HG03521 (cell line): ENCODE measurements around the gene SLC27A4.
"Not testable (repeated sequence)": the region's sequence is repeated elsewhere in the genome, so short reads cannot be mapped to it uniquely, and the experiment has no call there.

Source experiments
- ATAC-seq: cut with Tn5 transposase; IDR thresholded peaks from one replicate; pipeline ENCODE4 v1.9.1; 2021; ENCODE audit warnings: mild to moderate bottlenecking, moderate library complexity; ENCODE audit not compliant: unreplicated experiment

The SLC27A4 gene

DNA sequence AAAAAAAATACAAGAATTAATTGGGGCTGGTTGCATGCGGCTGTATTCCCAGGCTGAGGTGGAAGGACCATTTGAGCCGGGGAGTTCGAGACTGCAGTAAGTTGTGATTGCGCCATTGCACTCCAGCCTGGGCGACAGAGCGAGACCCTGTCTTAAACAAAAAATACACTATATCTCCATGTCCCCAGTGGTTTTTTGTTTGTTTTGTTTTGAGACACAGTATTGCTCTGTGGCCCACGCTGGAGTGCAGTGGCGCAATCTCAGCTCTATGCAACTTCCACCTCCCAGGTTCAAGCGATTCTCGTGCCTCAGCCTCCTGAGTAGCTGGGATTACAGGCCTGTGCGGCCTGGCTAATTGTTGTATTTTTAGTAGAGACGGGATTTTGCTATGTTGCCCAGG is 16.5 kb upstream of the SLC27A4 start:
- ATAC-seq, result no peak

DNA sequence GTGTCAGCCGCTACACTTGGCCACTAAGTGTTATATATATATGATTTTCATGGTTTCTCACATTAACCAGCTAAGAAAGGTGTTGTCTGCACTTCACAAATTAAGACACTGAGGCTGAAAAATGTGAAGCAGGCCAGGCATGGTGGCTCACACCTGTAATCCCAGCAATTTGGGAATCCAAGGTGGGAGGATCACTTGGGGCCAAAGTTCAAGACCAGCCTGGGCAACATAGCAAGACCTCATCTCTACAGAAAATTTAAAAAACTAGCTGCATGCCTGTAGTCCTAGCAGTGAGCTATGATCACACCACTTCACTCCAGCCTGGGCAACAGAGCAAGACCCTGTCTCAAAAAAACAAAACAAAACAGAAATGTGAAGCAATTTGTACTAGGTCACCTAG is 15.9 kb upstream of the SLC27A4 start:
- no peak for ATAC-seq

DNA sequence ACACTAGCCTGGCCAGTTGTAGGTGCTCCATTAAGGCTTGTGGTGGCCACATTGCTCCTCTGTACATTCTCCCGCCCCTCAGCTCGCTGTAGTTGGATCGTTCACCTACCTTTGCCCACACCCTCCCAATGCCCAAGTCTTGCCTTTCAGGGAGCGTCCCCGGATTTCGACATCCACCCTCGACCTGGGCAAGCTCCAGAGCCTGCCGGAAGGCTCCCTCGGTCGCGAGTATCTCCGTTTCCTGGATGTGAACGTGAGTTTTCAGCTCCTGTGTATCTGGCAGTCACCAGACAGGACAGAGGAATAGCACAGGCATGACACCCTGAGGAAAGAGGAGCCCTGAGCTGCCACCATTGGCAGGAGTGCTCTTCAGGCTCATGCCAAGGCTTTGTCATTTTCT is 14.7 kb upstream of the SLC27A4 start:
- no peak for ATAC-seq

DNA sequence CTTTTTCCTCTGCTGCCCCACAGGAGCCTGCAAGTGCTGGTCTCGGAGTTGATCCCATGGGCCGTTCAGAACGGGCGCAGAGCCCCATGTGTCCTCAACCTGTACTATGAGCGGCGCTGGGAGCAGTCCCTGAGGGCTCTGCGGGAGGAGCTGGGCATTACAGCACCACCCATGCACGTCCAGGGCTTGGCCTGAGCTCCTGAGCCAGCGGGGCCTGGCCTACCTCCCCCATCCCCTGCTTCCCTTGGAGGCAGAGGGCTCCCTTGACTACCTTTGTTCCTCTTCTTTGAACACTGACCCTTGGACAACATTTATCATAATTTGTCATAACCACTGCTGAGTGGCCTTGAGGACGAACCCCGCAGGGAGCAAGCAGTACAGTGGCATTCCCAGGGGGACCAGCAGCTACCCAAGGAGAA is 6.9 kb upstream of the SLC27A4 start:
- no peak for ATAC-seq

DNA sequence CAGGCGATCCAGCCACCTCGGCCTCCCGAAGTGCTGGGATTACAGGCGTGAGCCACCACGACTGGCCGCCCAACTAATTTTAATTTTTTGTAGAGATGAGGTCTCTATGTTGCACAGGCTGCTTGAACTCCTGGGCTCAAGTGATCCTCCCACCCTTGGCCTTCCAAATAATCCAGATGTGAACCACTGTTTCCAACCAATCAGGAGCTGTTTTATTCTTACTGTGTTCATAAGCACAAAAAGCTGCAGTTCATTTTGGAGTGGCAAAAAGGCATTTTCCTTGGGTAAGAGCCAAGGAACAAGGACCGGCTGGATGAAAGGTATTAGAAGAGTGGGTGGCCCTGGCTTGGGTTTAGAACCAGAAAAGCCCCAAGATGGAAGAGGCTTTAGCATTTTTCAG is 5.2 kb upstream of the SLC27A4 start:
- ATAC-seq, result no peak

DNA sequence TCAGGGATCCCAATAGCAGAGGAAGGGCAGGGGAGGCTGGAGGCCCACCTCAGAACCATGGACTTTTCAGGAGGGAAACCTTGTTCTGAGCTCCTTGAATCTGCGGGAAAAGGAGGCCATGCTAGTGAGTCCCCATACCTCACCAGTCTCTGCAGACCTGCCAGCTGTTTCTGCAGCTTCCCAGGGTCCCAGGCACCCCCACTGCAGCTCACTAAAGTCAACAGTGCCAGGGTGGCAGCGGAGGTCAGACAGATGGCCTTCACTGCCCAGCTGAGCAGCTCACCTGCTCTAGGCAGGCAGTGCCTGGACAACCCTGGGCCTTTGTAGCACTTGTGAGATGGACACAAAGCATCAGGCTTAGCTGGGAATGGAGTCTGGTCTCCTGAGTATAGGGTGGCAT is 4.4 kb upstream of the SLC27A4 start:
- no peak for ATAC-seq

DNA sequence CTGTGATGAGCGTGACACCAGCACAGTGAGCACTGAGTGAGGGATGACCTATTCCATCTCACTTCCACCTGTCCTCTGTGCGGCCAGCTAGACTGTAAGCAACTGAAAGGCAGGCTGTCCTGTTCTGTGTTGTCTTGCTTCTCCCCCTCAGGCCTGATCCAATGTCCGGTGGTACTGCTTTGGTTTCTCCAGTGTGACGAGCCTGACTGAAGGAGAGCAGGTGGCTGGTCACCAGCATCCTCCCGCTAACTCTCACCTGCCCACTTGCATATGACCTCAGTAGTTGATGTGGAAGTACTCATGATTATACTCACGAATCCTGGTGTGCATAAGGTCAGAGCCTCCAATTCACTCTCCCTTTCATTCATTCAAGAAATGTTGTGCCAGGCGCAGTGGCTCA is 2.4 kb upstream of the SLC27A4 start:
- ATAC-seq, result no peak

DNA sequence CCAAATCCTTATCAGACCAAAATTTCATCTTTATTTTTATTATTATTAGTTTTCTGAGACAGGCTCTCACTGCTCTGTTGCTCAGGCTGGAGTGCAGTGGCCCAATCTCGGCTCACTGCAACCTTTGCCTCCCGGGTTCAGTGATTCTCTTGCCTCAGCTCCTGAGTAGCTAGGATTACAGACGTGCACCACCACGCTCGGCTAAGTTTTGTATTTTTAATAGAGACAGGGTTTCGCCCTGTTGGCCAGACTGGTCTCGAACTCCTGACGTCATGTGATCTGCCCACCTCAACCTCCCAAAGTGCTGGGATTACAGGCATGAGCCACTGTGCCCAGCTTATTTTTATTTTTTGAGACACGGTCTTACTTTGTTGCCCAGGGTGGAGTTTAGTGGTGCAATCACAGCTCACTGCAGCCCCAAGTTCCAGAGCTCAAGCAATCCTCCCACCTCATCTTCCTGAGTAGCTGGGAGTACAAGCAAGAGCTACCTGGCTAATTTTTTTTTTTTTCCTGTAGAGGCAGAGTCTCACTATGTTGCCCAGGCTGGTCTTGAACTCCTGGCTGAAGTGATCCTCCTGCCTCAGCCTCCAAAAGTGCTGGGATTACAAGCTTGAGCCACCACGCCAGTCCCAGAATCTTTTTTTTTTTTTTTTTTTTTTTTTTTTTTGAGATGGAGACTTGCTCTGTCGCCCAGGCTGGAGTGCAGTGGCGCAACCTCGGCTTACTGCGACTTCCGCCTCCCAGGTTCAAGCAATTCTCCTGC is 1.3 kb upstream of the SLC27A4 start:
- not testable (repeated sequence) for ATAC-seq

DNA sequence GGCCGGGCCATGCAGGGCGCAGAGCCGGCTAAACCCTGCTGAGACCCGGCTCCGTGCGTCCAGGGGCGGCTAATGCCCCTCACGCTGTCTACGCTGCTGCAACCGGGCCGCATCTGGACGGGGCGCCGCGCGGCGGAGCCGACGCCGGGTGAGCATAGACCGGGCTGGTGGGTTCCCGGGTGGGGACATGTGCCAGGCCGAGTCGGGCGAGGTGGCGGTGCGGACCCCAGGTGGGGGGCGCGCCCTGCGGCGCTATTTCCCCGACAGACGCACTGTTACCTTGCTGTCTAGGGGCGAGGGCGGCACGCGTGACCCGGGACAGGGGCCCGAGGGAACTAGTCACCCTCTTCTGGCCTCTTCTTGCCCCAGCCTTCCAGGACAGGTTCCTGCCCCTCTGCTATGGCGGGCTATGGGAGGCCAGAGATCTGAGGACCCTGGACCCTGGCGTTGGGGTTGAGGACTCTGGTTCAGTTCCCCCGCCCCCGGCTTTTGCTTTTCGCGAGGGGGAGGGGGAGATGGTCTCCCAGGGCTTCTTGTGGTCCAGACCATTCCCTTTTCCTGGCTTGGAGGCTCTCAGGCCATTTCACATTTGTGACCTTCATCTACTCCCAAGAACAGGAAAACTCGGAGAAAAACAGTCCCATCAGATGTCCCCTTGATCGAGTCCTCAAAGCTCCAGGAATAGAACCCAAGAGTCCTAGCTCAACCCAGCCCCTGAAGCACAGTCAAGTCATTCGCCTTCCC is 536 bp downstream of the SLC27A4 start:
- ATAC-seq, result no peak

DNA sequence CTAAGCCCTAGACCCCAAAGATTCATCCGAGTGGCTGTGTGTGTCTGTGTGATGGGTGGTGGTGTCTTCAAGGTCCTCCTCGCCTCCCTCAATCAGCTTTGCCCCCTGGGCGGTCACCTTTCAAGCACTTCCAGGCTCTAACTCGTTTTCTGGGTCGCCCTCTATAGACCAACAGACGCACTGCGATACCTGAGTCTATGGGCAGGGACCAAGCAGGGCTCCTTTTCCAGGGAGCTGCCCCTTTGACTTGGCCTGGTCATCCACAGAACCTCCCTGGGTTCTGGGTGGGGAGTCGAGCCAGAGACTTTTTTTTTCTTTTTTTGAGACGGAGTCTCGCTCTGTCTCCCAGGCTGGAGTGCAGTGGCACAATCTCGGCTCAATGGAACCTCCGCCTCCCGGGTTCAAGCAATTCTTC is 1.1 kb downstream of the SLC27A4 start:
- peak; percentile 35 for ATAC-seq

DNA sequence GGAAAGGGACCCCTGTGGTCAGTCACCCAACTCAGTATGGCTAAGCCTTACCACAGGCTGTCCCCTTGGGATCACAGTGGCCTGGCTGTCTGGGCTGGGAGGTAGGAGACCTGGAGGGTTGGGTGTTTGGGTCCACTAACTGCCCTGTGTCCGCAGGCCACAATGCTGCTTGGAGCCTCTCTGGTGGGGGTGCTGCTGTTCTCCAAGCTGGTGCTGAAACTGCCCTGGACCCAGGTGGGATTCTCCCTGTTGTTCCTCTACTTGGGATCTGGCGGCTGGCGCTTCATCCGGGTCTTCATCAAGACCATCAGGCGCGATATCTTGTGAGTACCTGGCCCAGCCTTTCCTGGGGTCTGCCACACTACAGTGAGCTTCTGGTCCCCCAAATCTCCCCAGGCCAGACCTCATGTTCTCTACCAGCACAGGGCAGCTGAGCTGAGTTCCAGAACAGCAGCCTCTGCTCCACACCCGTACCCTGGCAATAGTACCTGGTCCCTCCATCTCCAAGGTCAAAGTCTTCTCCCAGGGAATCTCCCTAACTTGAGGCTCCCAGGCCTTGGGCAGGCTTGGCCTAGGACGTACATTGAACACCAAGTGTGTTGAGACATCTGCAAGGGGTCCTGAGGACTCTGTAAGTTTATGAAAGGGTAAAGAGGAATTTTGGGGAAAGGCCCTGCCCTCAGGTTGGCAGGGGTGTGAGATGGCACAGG is 2.8 kb downstream of the SLC27A4 start:
- no peak for ATAC-seq

DNA sequence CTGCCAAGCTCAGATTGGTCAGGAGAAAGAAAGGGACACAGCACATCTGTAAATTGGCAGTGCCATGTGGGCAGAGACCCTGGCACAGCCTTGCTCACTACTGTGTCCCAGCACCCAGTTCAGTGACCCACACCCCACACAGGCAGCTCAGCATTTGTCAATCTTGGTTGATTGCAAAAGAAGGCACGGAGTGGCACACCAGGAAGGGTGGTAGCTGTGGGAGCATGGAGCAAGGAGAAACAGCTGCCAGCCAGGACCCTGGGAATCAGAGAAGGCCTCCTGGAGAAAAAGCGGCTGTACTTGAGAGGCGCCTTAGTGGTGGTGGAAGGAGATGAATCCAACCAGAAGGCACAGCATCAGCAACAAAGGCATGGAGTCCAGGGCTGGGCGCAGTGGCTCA is 3.5 kb downstream of the SLC27A4 start:
- ATAC-seq, result no peak

DNA sequence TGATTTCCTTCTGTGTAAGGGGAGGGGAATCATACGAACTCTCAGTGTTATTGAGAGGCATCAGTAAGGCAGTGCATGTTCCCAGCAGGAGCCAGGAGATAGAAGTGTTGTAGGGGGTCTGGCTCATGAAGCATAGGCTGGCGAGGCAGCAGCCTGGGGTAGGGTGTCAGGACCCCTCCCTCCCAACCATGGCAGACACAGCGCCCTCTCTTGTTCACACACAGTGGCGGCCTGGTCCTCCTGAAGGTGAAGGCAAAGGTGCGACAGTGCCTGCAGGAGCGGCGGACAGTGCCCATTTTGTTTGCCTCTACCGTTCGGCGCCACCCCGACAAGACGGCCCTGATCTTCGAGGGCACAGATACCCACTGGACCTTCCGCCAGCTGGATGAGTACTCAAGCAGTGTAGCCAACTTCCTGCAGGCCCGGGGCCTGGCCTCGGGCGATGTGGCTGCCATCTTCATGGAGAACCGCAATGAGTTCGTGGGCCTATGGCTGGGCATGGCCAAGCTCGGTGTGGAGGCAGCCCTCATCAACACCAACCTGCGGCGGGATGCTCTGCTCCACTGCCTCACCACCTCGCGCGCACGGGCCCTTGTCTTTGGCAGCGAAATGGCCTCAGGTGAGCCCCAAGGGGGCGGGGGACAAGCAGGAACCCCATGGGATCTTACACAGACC is 4.7 kb downstream of the SLC27A4 start:
- no peak for ATAC-seq

DNA sequence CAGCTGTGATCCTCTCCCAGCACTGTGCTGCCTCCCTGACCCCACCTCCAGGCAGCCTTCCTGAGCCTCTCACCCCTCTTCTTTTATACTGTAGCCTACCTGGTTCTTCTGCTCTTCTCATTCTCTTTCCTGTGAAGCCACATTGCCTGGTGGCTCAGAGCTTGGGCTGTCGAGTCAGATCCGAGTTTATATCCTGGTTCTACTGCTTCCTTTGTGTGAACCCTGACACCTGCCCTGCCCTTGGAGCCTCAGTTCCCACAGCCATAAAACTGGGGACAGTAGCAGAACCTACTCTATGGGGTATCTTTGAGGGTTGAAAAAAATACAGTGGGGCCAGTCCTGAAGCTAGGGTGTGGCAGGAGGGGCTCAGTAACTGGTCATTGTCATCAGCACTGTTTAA is 8.8 kb downstream of the SLC27A4 start:
- no peak for ATAC-seq

DNA sequence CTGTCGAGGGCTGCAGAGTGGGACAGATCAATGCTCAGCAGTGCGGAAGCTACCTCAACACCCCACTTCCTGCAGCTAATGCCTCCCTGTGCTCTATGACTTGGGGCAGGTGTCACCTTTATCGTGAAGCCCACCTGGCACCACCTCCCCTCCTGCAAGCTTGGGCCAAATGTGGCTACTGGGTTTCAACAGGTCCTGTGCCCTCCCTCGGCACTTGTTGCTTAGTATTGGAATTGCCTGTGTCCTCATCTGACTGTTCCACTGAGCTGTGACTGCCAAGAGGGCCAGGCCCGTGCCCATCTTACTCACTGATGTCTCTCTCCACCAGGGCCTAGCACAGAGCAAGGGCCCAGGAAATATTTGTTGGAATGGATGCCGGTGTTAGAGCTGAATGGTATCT is 9.4 kb downstream of the SLC27A4 start:
- no peak for ATAC-seq

DNA sequence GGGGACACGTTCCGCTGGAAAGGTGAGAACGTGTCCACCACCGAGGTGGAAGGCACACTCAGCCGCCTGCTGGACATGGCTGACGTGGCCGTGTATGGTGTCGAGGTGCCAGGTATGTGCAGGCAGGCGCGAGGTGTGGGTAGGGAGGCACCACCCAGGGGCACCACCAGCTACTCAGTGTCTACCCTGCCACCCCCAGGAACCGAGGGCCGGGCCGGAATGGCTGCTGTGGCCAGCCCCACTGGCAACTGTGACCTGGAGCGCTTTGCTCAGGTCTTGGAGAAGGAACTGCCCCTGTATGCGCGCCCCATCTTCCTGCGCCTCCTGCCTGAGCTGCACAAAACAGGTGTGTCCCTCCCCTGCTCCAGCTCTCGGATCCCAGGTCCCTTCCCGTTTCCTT is 15.1 kb downstream of the SLC27A4 start:
- no peak for ATAC-seq

DNA sequence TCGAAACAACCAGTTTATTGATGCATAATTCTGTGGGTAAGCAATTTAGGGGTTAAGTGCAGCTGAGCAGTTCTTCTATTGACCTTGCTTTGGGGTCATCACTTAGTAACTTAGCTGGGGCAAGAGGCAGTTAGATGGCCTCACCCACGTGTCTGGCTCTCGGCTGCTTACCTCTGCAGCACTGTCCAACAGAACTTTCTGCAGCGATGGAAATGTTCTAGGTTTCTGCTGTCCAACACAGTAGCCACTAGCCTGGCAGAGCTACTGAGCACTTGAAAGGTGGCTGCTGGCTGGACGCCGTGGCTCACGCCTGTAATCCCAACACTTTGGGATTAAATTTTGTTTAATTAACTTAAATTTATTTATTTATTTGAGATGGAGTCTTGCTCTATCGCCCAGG is 17.8 kb downstream of the SLC27A4 start:
- no peak for ATAC-seq

DNA sequence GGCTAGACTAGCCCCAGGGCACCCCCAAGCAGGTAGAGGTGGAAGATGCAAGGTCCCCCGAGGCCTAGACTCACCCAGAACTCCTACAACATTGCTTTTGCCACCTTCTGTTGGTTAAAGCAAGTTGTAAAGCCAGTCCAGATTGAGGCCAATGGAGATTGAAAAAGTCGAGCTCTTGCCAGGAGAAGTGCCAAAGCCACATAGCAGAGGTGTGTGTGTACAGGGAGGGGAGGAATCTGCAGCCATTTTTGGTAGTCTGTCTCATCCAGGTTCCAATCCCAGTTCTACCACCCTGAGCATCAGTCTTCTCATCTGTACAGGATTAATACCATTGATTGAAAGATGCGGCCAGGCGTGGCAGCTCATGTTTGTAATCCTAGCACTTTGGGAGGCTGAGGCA is 18.5 kb downstream of the SLC27A4 start:
- no peak for ATAC-seq

DNA sequence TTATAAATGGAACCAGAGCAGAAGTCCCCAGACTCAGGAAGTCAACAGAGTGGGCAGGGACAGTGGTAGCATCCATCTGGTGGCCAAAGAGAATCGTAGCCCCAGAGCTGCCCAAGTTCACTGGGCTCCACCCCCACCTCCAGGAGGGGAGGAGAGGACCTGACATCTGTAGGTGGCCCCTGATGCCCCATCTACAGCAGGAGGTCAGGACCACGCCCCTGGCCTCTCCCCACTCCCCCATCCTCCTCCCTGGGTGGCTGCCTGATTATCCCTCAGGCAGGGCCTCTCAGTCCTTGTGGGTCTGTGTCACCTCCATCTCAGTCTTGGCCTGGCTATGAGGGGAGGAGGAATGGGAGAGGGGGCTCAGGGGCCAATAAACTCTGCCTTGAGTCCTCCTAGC is 20.5 kb downstream of the SLC27A4 start:
- no peak for ATAC-seq

DNA sequence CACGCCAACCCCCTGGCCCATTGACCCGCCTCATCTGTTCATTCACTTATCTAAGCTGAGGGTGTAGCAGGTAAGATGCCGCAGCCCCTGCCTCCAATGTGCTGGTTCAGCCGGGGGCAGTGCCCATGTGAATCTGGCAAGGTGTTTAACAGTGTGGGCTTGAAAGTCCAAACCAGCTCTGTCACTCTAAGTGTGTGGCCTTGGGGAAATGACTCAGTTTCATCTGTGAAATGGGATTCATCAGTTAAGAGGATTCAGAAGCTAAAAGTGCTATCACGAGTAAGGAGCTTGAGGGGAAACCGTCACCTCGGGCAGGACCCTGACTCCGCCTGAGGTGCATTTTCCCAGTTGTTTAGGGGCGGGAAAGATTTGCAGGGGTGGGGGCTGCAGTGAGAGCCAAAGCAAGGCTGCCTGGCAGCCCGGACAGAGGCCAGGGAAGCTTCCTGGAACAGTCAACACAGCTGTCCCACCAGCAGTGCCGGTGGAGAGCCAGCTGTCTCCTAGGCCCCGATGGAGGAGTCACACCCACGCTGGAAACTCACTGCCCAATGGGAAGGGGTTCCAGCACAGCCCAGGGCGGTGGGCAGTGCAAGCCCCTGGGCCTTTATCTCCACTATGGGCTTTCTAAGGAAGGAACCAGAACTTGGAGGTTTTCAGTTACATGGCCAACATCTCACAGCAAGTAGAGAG is 21.1 kb downstream of the SLC27A4 start:
- no peak for ATAC-seq
